ENCODE results near the gene APOC1.
A peak's percentile ranks its signal among the peaks of the same experiment; 100 is the strongest.
"Not testable (repeated sequence)": the region's sequence is repeated elsewhere in the genome, so short reads cannot be mapped to it uniquely, and the experiment has no call there.

Gene APOC1

GRCh38 chr19:44914433-44915206 lies at the start of gene APOC1:
APOC1 (plus strand) TSS chr19:44914608; CDS start chr19:44914892, 284 bp downstream.
- peaks cover 42% of the 10 kb centered on the region for H3K27me3 ChIP-seq
- not testable (repeated sequence) for H3K27ac ChIP-seq, H3K36me3 ChIP-seq, H3K9me3 ChIP-seq
- H3K4me3 ChIP-seq (ENCODE audit: low read depth in 1 of 2, low read length in 1 of 2), result peak within 1 kb of the TSS; percentile 51 to 62
- peaks cover 9 to 11% of the 10 kb centered on the region in 2 experiments for H3K4me1 ChIP-seq (ENCODE audit: control insufficient read depth in 1 of 2, insufficient read depth in 1 of 2, low read depth in 1 of 2, low read length in 1 of 2)

GRCh38 chr19:44865196-44865767 lies 49.1 kb upstream of the APOC1 start:
- H3K4me3 ChIP-seq (ENCODE audit: low read depth in 1 of 2, low read length in 1 of 2), result no peak overlapping the region
- no peaks in the 10 kb centered on the region for H3K9me3 ChIP-seq
- H3K36me3 ChIP-seq, result peaks cover 8% of the 10 kb centered on the region

GRCh38 chr19:44866664-44867063 lies 47.7 kb upstream of the APOC1 start:
- peaks cover 11% of the 10 kb centered on the region for H3K36me3 ChIP-seq

More at GRCh38 chr19:44865196-44865767, 49.1 kb upstream of the APOC1 start:
- Histone ChIP-seq H3K4me1 (ENCODE audit: control insufficient read depth in 1 of 2, insufficient read depth in 1 of 2, low read depth in 1 of 2, low read length in 1 of 2) (peaks cover 13 to 19% of the 10 kb centered on the region in 2 experiments), H3K27ac (peak overlapping the region; percentile 61), H3K27me3 (no peaks in the 10 kb centered on the region)
- TF ChIP-seq, protein P1, sequence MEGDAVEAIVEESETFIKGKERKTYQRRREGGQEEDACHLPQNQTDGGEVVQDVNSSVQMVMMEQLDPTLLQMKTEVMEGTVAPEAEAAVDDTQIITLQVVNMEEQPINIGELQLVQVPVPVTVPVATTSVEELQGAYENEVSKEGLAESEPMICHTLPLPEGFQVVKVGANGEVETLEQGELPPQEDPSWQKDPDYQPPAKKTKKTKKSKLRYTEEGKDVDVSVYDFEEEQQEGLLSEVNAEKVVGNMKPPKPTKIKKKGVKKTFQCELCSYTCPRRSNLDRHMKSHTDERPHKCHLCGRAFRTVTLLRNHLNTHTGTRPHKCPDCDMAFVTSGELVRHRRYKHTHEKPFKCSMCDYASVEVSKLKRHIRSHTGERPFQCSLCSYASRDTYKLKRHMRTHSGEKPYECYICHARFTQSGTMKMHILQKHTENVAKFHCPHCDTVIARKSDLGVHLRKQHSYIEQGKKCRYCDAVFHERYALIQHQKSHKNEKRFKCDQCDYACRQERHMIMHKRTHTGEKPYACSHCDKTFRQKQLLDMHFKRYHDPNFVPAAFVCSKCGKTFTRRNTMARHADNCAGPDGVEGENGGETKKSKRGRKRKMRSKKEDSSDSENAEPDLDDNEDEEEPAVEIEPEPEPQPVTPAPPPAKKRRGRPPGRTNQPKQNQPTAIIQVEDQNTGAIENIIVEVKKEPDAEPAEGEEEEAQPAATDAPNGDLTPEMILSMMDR (IDR thresholded peaks at IDR 0.05), result no peak

DNA sequence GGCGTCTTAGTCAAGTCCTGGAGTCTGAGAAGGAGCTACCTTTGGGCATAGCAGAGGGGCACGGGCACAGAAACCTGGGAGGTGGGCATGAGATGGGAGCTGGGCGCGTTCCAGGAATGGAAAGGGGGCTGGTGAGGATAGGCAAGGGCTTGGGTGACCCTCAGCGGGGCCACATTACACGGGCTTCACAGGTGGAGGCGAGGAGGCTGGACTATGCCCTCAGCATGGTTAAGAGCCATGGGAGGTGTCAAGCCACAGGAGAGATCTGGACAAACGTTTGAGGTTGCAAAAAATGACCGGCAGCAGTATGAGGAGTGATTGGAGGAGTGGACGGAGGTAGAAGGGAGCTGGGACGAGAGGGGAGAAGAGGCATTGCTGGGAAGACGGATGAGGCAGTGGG lies 46.8 kb upstream of the APOC1 start:
- Histone ChIP-seq H3K4me3 (ENCODE audit: low read depth in 1 of 2, low read length in 1 of 2) (no peak overlapping the region), H3K36me3 (peaks cover 20% of the 10 kb centered on the region), H3K27me3 (no peaks in the 10 kb centered on the region), H3K4me1 (ENCODE audit: control insufficient read depth in 1 of 2, insufficient read depth in 1 of 2, low read depth in 1 of 2, low read length in 1 of 2) (peaks cover 14 to 25% of the 10 kb centered on the region in 2 experiments), H3K27ac (peak overlapping the region; percentile 85), H3K9me3 (no peaks in the 10 kb centered on the region)
- TF ChIP-seq, protein P1 (IDR thresholded peaks at IDR 0.05), result no peak

More at GRCh38 chr19:44866664-44867063, 47.7 kb upstream of the APOC1 start:
- Histone ChIP-seq H3K4me1 (ENCODE audit: control insufficient read depth in 1 of 2, insufficient read depth in 1 of 2, low read depth in 1 of 2, low read length in 1 of 2) (peaks cover 14 to 25% of the 10 kb centered on the region in 2 experiments), H3K27ac (peak overlapping the region; percentile 61), H3K9me3 (no peaks in the 10 kb centered on the region), H3K4me3 (ENCODE audit: low read depth in 1 of 2, low read length in 1 of 2) (no peak overlapping the region), H3K27me3 (no peaks in the 10 kb centered on the region)
- TF ChIP-seq, protein P1 (IDR thresholded peaks at IDR 0.05), result no peak

DNA sequence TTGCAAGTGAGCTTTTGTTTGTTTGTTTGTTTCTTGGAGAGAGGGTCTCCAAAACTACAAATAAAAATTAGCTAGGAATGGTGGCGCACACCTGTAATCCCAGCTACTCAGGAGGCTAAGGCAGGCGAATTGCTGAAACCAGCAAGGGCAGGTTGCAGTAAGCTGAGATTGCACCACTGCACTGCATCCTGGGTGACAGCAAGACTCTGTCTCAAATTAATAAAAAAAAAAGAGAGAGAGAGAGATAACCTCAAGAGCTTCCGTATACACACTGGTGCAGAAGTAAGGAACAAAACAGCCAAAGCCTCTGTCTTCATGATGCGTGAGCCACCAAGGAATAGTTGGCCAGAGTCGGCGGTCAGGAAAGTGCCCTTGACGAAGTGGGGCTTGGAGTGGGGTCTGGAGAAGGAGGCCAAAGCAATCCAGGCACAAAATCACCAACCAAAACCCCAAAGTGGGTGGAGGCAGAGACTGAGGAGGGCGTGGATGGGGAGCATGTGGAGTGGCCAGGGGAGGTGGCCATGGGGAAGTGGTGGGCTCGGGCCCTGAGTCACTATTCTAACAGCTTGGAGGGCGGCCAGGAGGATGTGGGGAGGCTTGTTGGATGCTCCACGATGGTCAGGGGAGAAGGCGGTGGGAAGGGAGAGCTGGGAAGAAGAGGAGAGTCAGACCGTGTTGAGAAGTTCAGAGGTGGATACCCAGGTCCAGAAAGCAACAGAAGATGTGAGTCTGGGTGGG lies 44.5 kb upstream of the APOC1 start:
- no peaks in the 10 kb centered on the region for H3K9me3 ChIP-seq
- H3K27me3 ChIP-seq, result no peaks in the 10 kb centered on the region
- TF ChIP-seq, protein P1 (IDR thresholded peaks at IDR 0.05), result no peak
- peaks cover 41% of the 10 kb centered on the region for H3K36me3 ChIP-seq
- peak overlapping the region; percentile 85 for H3K27ac ChIP-seq
- peaks cover 14 to 25% of the 10 kb centered on the region in 2 experiments for H3K4me1 ChIP-seq (ENCODE audit: control insufficient read depth in 1 of 2, insufficient read depth in 1 of 2, low read depth in 1 of 2, low read length in 1 of 2)
- peak overlapping the region in 1 of 2 experiments; percentile 20 for H3K4me3 ChIP-seq (ENCODE audit: low read depth in 1 of 2, low read length in 1 of 2)
